Prostate gland (tissue), 2 donors: ENCODE results near the gene CDC42BPA.

Experiments
- POLR2A ChIP-seq: fragments of 450-650 bp; IDR thresholded peaks from one replicate; pipeline ENCODE4 v1.6.1; 2016; ENCODE audit warnings: antibody characterized with exemption, mild to moderate bottlenecking
- TF ChIP-seq, protein P1 (sequence below), 4 experiments: fragments of 200-600 bp in 2 of 4; fragments of 450-650 bp in 2 of 4; sonication (generic) in 2 of 4; IDR thresholded peaks; 1 replicate in 3 of 4; 2 replicates in 1 of 4; pipeline ENCODE4 v1.5.1; 2016 to 2019; ENCODE audit warnings: antibody characterized with exemption in 4 of 4, mild to moderate bottlenecking in 2 of 4, moderate library complexity in 2 of 4

DNA sequence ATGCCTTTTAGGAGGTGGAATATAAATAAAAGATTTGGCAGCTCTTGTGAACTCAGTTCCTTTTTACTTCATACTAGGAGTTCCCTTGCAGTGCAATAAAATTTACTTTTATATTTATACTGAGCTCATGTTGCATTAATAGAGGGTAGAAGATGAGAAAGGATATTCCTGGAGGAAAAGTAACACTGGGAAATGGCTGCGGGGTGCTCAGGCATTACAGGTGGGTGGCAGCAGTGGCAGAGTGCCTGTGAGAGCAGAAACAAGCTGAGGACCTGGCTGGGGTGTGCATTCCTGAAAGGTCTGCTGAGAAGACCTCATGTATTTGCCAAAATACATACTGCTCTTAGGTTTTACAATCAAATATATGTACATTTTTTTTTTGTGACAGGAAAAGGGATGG is 251.3 kb downstream of the CDC42BPA start:
- TF ChIP-seq, protein P1, sequence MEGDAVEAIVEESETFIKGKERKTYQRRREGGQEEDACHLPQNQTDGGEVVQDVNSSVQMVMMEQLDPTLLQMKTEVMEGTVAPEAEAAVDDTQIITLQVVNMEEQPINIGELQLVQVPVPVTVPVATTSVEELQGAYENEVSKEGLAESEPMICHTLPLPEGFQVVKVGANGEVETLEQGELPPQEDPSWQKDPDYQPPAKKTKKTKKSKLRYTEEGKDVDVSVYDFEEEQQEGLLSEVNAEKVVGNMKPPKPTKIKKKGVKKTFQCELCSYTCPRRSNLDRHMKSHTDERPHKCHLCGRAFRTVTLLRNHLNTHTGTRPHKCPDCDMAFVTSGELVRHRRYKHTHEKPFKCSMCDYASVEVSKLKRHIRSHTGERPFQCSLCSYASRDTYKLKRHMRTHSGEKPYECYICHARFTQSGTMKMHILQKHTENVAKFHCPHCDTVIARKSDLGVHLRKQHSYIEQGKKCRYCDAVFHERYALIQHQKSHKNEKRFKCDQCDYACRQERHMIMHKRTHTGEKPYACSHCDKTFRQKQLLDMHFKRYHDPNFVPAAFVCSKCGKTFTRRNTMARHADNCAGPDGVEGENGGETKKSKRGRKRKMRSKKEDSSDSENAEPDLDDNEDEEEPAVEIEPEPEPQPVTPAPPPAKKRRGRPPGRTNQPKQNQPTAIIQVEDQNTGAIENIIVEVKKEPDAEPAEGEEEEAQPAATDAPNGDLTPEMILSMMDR (IDR thresholded peaks at IDR 0.05): no peak
- no peak for TF ChIP-seq POLR2A
